OCI-LY1 (cell line): ENCODE data around the gene DPRX.

Experiments used
- H2AFZ ChIP-seq: fragments of 200-600 bp; sonication (generic), shearing (Covaris generic); 2 replicates; pipeline ENCODE4 v1.6.0; 2014; ENCODE audit warnings: antibody characterized with exemption, mild to moderate bottlenecking, low read length
- H3F3A ChIP-seq: fragments of 200-600 bp; sonication (generic), shearing (Covaris generic); 2 replicates; pipeline ENCODE4 v1.6.0; 2014; ENCODE audit warnings: mild to moderate bottlenecking, antibody characterized with exemption, low read length, moderate library complexity; ENCODE audit not compliant: insufficient read depth
- H3K27ac ChIP-seq: fragments of 200-600 bp; sonication (generic); 2 replicates; pipeline ENCODE4 v1.5.1; 2014; ENCODE audit warnings: low read length, mixed run types, mild to moderate bottlenecking, low read depth; ENCODE audit not compliant: poor library complexity, severe bottlenecking
- H3K27me3 ChIP-seq: fragments of 200-600 bp; sonication (generic); 2 replicates; pipeline ENCODE4 v1.6.0; 2014; ENCODE audit warnings: antibody characterized with exemption, mild to moderate bottlenecking, low read length, moderate library complexity; ENCODE audit not compliant: insufficient read depth
- H3K36me3 ChIP-seq: fragments of 200-600 bp; sonication (generic); 2 replicates; pipeline ENCODE4 v1.6.1; 2014; ENCODE audit warnings: mild to moderate bottlenecking, antibody characterized with exemption, low read length, moderate library complexity, mixed read lengths; ENCODE audit not compliant: insufficient read depth
- H3K4me1 ChIP-seq: fragments of 200-600 bp; sonication (generic); 2 replicates; pipeline ENCODE4 v1.5.1; 2014; ENCODE audit warnings: mild to moderate bottlenecking, low read length, moderate library complexity; ENCODE audit not compliant: insufficient read depth, severe bottlenecking
- H3K4me2 ChIP-seq: fragments of 200-600 bp; sonication (generic), shearing (Covaris generic); 2 replicates; pipeline ENCODE4 v1.6.1; 2014; ENCODE audit warnings: low read length
- H3K4me3 ChIP-seq: fragments of 200-600 bp; sonication (generic); 2 replicates; pipeline ENCODE4 v1.5.1; 2014; ENCODE audit warnings: low read length, low read depth, mild to moderate bottlenecking, mixed read lengths; ENCODE audit not compliant: poor library complexity, severe bottlenecking
- H3K79me2 ChIP-seq: fragments of 200-600 bp; shearing (Covaris generic); 2 replicates; pipeline ENCODE4 v1.6.1; 2016; ENCODE audit warnings: mixed run types, low read length, mixed read lengths; ENCODE audit not compliant: insufficient read depth
- H3K9ac ChIP-seq: fragments of 200-600 bp; sonication (generic), shearing (Covaris generic); 2 replicates; pipeline ENCODE4 v1.6.1; 2014; ENCODE audit warnings: mild to moderate bottlenecking, low read length, mixed read lengths
- H3K9me2 ChIP-seq: fragments of 200-600 bp; sonication (generic), shearing (Covaris generic); 2 replicates; pipeline ENCODE4 v1.6.1; 2014; ENCODE audit warnings: low read depth, mild to moderate bottlenecking, low read length, mixed read lengths
- H3K9me3 ChIP-seq: fragments of 200-600 bp; shearing (Covaris generic); 2 replicates; pipeline ENCODE4 v1.6.1; 2014; ENCODE audit warnings: low read length, mixed read lengths
- H4K20me1 ChIP-seq: fragments of 200-600 bp; sonication (generic), shearing (Covaris generic); 2 replicates; pipeline ENCODE4 v1.6.0; 2016; ENCODE audit warnings: mild to moderate bottlenecking, low read length; ENCODE audit not compliant: insufficient read depth
- EZH2 ChIP-seq: fragments of 200-600 bp; sonication (generic), shearing (Covaris generic); IDR thresholded peaks from 2 replicates; pipeline ENCODE4 v1.8.0; 2017; ENCODE audit warnings: borderline replicate concordance, mixed run types, mild to moderate bottlenecking, antibody characterized with exemption, low read length, moderate library complexity, mixed read lengths
- TF ChIP-seq, protein P1 (sequence below): fragments of 200-600 bp; sonication (generic), shearing (Covaris generic); IDR thresholded peaks from 2 replicates; pipeline ENCODE4 v1.5.1; 2017; ENCODE audit warnings: mild to moderate bottlenecking, antibody characterized with exemption, low read length, moderate library complexity, mixed read lengths

The DPRX gene

DNA sequence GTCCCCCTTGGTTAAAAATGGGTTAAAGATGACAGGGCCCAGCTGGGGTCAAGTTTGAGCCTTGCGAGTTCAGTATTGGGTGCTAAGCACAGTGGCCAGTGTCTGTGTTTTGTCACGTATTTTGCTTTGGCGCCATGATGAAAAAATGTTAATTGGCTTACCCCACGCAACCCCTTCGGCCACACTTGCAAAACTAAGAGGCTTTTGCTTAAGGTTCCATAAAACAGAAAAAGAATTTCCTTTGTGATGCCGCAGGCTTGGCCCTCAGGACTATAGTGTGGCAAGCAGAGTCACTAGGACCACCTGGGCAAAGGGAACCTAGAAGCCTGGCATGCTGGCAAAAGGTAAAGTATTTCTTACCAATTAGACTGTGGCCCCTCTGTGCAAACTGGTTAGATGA is 20.7 kb downstream of the DPRX start:
- no peaks in the 10 kb centered on the region for H3F3A ChIP-seq

GRCh38 chr19:53655042-53655665 is 23.4 kb downstream of the DPRX start:
- Histone ChIP-seq H4K20me1 (no peaks in the 10 kb centered on the region), H3K27me3 (no peaks in the 10 kb centered on the region), H3K4me3 (no peak overlapping the region), H2AFZ (no peak overlapping the region), H3K36me3 (no peaks in the 10 kb centered on the region), H3K9ac (no peak overlapping the region), H3K4me1 (no peaks in the 10 kb centered on the region), H3K79me2 (no peaks in the 10 kb centered on the region), H3K27ac (no peak overlapping the region), H3F3A (no peaks in the 10 kb centered on the region), H3K4me2 (no peak overlapping the region), H3K9me2 (no peaks in the 10 kb centered on the region), H3K9me3 (peaks cover 4% of the 10 kb centered on the region; the same call in 1 of the 2 replicates)
- TF ChIP-seq, protein P1, sequence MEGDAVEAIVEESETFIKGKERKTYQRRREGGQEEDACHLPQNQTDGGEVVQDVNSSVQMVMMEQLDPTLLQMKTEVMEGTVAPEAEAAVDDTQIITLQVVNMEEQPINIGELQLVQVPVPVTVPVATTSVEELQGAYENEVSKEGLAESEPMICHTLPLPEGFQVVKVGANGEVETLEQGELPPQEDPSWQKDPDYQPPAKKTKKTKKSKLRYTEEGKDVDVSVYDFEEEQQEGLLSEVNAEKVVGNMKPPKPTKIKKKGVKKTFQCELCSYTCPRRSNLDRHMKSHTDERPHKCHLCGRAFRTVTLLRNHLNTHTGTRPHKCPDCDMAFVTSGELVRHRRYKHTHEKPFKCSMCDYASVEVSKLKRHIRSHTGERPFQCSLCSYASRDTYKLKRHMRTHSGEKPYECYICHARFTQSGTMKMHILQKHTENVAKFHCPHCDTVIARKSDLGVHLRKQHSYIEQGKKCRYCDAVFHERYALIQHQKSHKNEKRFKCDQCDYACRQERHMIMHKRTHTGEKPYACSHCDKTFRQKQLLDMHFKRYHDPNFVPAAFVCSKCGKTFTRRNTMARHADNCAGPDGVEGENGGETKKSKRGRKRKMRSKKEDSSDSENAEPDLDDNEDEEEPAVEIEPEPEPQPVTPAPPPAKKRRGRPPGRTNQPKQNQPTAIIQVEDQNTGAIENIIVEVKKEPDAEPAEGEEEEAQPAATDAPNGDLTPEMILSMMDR, result no peak
- no peak for TF ChIP-seq EZH2

More for the DNA sequence above, 20.7 kb downstream of the DPRX start:
- no peak overlapping the region for H3K9ac ChIP-seq
- H3K79me2 ChIP-seq, result no peaks in the 10 kb centered on the region
- H3K4me2 ChIP-seq, result no peak overlapping the region
- H3K4me1 ChIP-seq, result no peaks in the 10 kb centered on the region
- H3K36me3 ChIP-seq, result no peaks in the 10 kb centered on the region
- H4K20me1 ChIP-seq, result no peaks in the 10 kb centered on the region
- H2AFZ ChIP-seq, result no peak overlapping the region
- no peaks in the 10 kb centered on the region for H3K27me3 ChIP-seq
- no peaks in the 10 kb centered on the region for H3K9me2 ChIP-seq
- TF ChIP-seq, protein P1, result no peak
- no peak for TF ChIP-seq EZH2
- peaks cover 4% of the 10 kb centered on the region; the same call in 1 of the 2 replicates for H3K9me3 ChIP-seq
- H3K4me3 ChIP-seq, result no peak overlapping the region
- H3K27ac ChIP-seq, result no peak overlapping the region

DNA sequence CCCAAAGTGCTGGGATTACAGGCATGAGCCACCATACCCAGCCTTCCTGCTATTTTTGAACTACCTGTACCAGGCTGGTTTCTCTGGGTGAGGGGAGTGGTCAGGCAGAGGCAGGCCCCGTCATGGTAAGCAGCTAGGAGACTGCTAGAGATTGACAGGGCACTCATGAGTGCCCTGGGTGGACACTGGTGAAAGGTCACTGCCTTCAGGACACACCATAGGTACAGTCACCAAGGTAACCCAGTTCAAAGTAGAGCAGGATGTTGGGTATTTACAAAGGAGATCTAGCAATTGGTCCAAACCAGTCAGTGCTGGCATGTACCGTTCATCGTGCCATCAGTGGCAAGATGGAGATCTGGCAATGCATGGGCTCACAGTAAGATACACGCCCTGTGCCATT is 25.5 kb downstream of the DPRX start:
- Histone ChIP-seq H3K27me3 (no peaks in the 10 kb centered on the region), H2AFZ (no peak overlapping the region), H3K4me3 (no peak overlapping the region), H4K20me1 (no peaks in the 10 kb centered on the region), H3K36me3 (no peaks in the 10 kb centered on the region), H3K79me2 (no peaks in the 10 kb centered on the region), H3K9ac (no peak overlapping the region), H3K9me3 (peaks cover 4% of the 10 kb centered on the region; the same call in 1 of the 2 replicates), H3K4me2 (no peak overlapping the region), H3K4me1 (no peaks in the 10 kb centered on the region), H3K27ac (no peak overlapping the region), H3F3A (no peaks in the 10 kb centered on the region), H3K9me2 (no peaks in the 10 kb centered on the region)
- no peak for TF ChIP-seq EZH2
- TF ChIP-seq, protein P1, result no peak
